HepG2 (cell line): Measurements from ENCODE around the gene TASP1. TPM values are rescaled to one million over a fixed set of nuclear protein-coding genes. Genes with fewer than 3 reads are reported as not detected.
A peak's percentile ranks its signal among the peaks of the same experiment; 100 is the strongest.

Experiments
- ATAC-seq: fragments of 200-7000 bp; cut with Tn5 transposase; 3 replicates; pipeline ENCODE4 v1.9.1; 2020; ENCODE audit warnings: mild to moderate bottlenecking, moderate library complexity
- BruUV-seq: library from RNA; stranded (reverse); fragments of 400-500 nt; replicated peaks from 2 replicates; lab custom pipeline; 2021; lab: Mats Ljungman, UMichigan
- CTCF ChIA-PET: fragments of 300-600 bp; formaldehyde crosslinking; extraction: SDS; loops from one replicate; lab custom pipeline; 2021; ENCODE audit warnings: low total read pairs, inconsistent platforms, low intra/inter-chr PET ratio; lab: Yijun Ruan, JAX
- POLR2A ChIA-PET: fragments of 350-600 bp; sonication (Branson Sonifier 250); formaldehyde crosslinking; loops from one replicate; lab custom pipeline; 2020; ENCODE audit warnings: antibody characterized with exemption, inconsistent platforms; lab: Yijun Ruan, JAX
- DNase-seq: peaks from one replicate; pipeline ENCODE4 v3.0.0-alpha.2; 2015; ENCODE audit warnings: low spot score
- FAIRE-seq: peaks from 3 replicates; lab custom pipeline; 2011; peaks lifted over from hg19 to GRCh38; lab: Jason Lieb, UNC
- H2AFZ ChIP-seq: one replicate; pipeline ENCODE4 v1.6.1; 2011; ENCODE audit warnings: low read length, inconsistent platforms
- H3K27ac ChIP-seq: fragments of 300-600 bp; 3 replicates; pipeline ENCODE4 v1.8.0; 2011; ENCODE audit warnings: mixed run types, mild to moderate bottlenecking, mixed read lengths, low read length, inconsistent platforms; ENCODE audit not compliant: insufficient read depth; ENCODE audit errors: extremely low read length
- H3K27me3 ChIP-seq, 2 experiments: fragments of 200-600 bp in 1 of 2; 2 replicates in 1 of 2; 3 replicates in 1 of 2; pipeline versions ENCODE4 v1.6.0 to v1.8.0; 2011; ENCODE audit warnings: low read length in 2 of 2, mild to moderate bottlenecking in 2 of 2, moderate library complexity in 2 of 2, inconsistent platforms in 1 of 2; ENCODE audit not compliant: insufficient read depth in 2 of 2, control insufficient read depth in 1 of 2
- H3K36me3 ChIP-seq, 2 experiments: fragments of 200-600 bp in 1 of 2; replicated peaks in 1 of 2; 2 replicates in 1 of 2; 3 replicates in 1 of 2; pipeline versions ENCODE4 v1.5.1 to v1.8.0; 2011; ENCODE audit warnings: low read length in 2 of 2, inconsistent platforms in 1 of 2; ENCODE audit not compliant: insufficient read depth in 2 of 2, control insufficient read depth in 1 of 2
- H3K4me1 ChIP-seq: 2 replicates; pipeline ENCODE4 v1.5.1; 2012; ENCODE audit warnings: low read length, inconsistent platforms; ENCODE audit not compliant: insufficient read depth
- H3K4me2 ChIP-seq: 2 replicates; pipeline ENCODE4 v1.6.0; 2011; ENCODE audit warnings: low read depth, low read length, inconsistent platforms
- H3K4me3 ChIP-seq, 3 experiments: fragments of 200-600 bp in 1 of 3; sonication (generic), shearing (Covaris generic) in 1 of 3; replicated peaks in 1 of 3; 2 replicates each; pipeline ENCODE4 v1.5.1; 2011 to 2016; ENCODE audit warnings: low read length in 3 of 3, inconsistent platforms in 2 of 3, low read depth in 2 of 3, mild to moderate bottlenecking in 2 of 3, control low read depth in 1 of 3, mixed read lengths in 1 of 3; ENCODE audit not compliant: insufficient read depth in 1 of 3
- H3K79me2 ChIP-seq: one replicate; pipeline ENCODE4 v1.6.1; 2011; ENCODE audit warnings: low read length, inconsistent platforms; ENCODE audit not compliant: insufficient read depth
- H3K9ac ChIP-seq: 2 replicates; pipeline ENCODE4 v1.6.0; 2011; ENCODE audit warnings: mild to moderate bottlenecking, low read depth, low read length, inconsistent platforms; ENCODE audit not compliant: insufficient read depth
- H3K9me3 ChIP-seq: 2 replicates; pipeline ENCODE4 v1.5.1; 2012; ENCODE audit warnings: mild to moderate bottlenecking, low read length
- H4K20me1 ChIP-seq: 2 replicates; pipeline ENCODE4 v1.6.0; 2011; ENCODE audit warnings: inconsistent platforms, mild to moderate bottlenecking, low read length, moderate library complexity; ENCODE audit not compliant: insufficient read depth
- CC2D1A ChIP-seq: sonication (generic); formaldehyde crosslinking; IDR thresholded peaks from 2 replicates; pipeline ENCODE4 v1.8.1; 2023; ENCODE audit warnings: mild to moderate bottlenecking, missing genetic modification reagents
- CTCF ChIP-seq: sonication (generic); formaldehyde crosslinking; IDR thresholded peaks from 2 replicates; pipeline ENCODE4 v1.5.0; 2020; ENCODE audit warnings: mild to moderate bottlenecking, missing genetic modification reagents, moderate library complexity
- FLYWCH1 ChIP-seq: sonication (generic); formaldehyde crosslinking; IDR thresholded peaks from 2 replicates; pipeline ENCODE4 v1.8.1; 2023; ENCODE audit warnings: mild to moderate bottlenecking, missing genetic modification reagents
- PAX8 ChIP-seq: sonication (generic); formaldehyde crosslinking; IDR thresholded peaks from 2 replicates; pipeline ENCODE4 v1.8.0; 2022; ENCODE audit warnings: mild to moderate bottlenecking, missing genetic modification reagents, borderline replicate concordance
- RAD21 ChIP-seq: fragments of 450-650 bp; formaldehyde crosslinking; IDR thresholded peaks from 2 replicates; pipeline ENCODE4 v1.5.0; 2020; ENCODE audit warnings: mild to moderate bottlenecking
- SCMH1 ChIP-seq: sonication (generic); formaldehyde crosslinking; IDR thresholded peaks from 2 replicates; pipeline ENCODE4 v1.9.0; 2021; ENCODE audit warnings: missing genetic modification reagents, mild to moderate bottlenecking, borderline replicate concordance
- SMC3 ChIP-seq: IDR thresholded peaks from 2 replicates; pipeline ENCODE4 v1.6.1; 2011; ENCODE audit warnings: low read length, improper control_type of control experiment
- STAG1 ChIP-seq: sonication (generic); formaldehyde crosslinking; IDR thresholded peaks from 2 replicates; pipeline ENCODE4 v1.4.0; 2020; ENCODE audit warnings: missing genetic modification reagents
- THAP11 ChIP-seq: IDR thresholded peaks from 2 replicates; pipeline ENCODE4 v1.6.1; 2016; ENCODE audit warnings: missing biosample characterization, missing genetic modification reagents
- ZBTB38 ChIP-seq: sonication (generic); formaldehyde crosslinking; IDR thresholded peaks from 2 replicates; pipeline ENCODE4 v1.5.1; 2020; ENCODE audit warnings: mild to moderate bottlenecking, missing genetic modification reagents
- ZNF235 ChIP-seq: sonication (generic); formaldehyde crosslinking; IDR thresholded peaks from 2 replicates; pipeline ENCODE4 v1.8.1; 2023; ENCODE audit warnings: mild to moderate bottlenecking, missing genetic modification reagents, borderline replicate concordance
- WGBS: methylation state at CpG from one replicate; pipeline ENCODE4 v1.1.6; 2017; ENCODE audit warnings: low lambda C conversion rate; 5-methylcytosine and 5-hydroxymethylcytosine counted together
- in situ Hi-C: cut with HindIII; loops from 2 replicates; pipeline ENCODE4 v1.10.0; 2017; ENCODE audit warnings: low pct_unique_long_range_greater_than_20kb; ENCODE audit not compliant: extremely low pct_ligation_motif_present
- intact Hi-C: fragments of 100-400 bp; cut with micrococcal nuclease; formaldehyde crosslinking; loops from one replicate; pipeline ENCODE4 v1.10.0; 2022; ENCODE audit not compliant: unreplicated experiment
- polyA plus RNA-seq, 8 experiments: library from polyadenylated mRNA; depleted of rRNA in 3 of 8; stranded (reverse) in 7 of 8; unstranded in 1 of 8; fragments of >200 nt; fragmentation: Illumina TruSeq in 4 of 8; extraction: Trizol in 4 of 8; gene quantifications; 2 replicates each; pipeline versions ENCODE4 v1.2.1 to v1.2.3, GENCODE V29; 2011 to 2016; ENCODE audit warnings: low read depth in 4 of 8, missing spikeins in 1 of 8, mixed read lengths in 1 of 8; ENCODE audit not compliant: insufficient read depth in 1 of 8
- total RNA-seq, 5 experiments: library from RNA; depleted of rRNA; stranded (reverse); fragments of >200 nt; fragmentation: Illumina TruSeq; extraction: Trizol; gene quantifications; 2 replicates each; pipeline ENCODE4 v1.2.3, GENCODE V29; 2016; ENCODE audit warnings: low read depth in 1 of 5

Gene TASP1
- total and polyA plus RNA-seq, 2 of the 13 experiments (the other 11 are each of a cell fraction or from before 2014, with no cell fraction given), result 10.0 to 25.2 TPM

GRCh38 chr20:13613917-13614316 is 24.8 kb downstream of the TASP1 start (continued):
- TF ChIP-seq ZNF235 (CRISPR knock-in tag) (no peak), SCMH1 (CRISPR knock-in tag) (no peak), THAP11 (CRISPR knock-in tag) (no peak), FLYWCH1 (CRISPR knock-in tag) (no peak)

GRCh38 chr20:13611611-13612125 is 27.1 kb downstream of the TASP1 start:
- ChIA-PET CTCF (no interaction called here), POLR2A (interaction anchor here (0.6 kb wide), 1 partner anchor 173 kb away, joined by 3 read pairs; the partner anchor contains the start of genes ESF1 and NDUFAF5)
- no peaks in the 10 kb centered on the region for H3K79me2 ChIP-seq
- ATAC-seq (no peak), FAIRE-seq (no peak), DNase-seq (no peak)
- no peak overlapping the region for H3K9ac ChIP-seq
- in situ Hi-C loops (no loop called here), intact Hi-C loops (no loop called here)
- H3K9me3 ChIP-seq, result no peaks in the 10 kb centered on the region
- no peak overlapping the region for H2AFZ ChIP-seq
- peaks cover 0 to 20% of the 10 kb centered on the region in 2 experiments; a peak in 3 of 5 replicates for H3K36me3 ChIP-seq
- H3K4me3 ChIP-seq, result no peak overlapping the region
- no TSS peak for BruUV-seq
- no peaks in the 10 kb centered on the region for H3K4me1 ChIP-seq
- no peaks in the 10 kb centered on the region for H4K20me1 ChIP-seq
- H3K27ac ChIP-seq, result no peak overlapping the region
- H3K27me3 ChIP-seq, result no peaks in the 10 kb centered on the region
- no peak for TF ChIP-seq PAX8
- WGBS, result 98% methylated on average over 2 of the region's 2 CpGs
- H3K4me2 ChIP-seq, result no peak overlapping the region

GRCh38 chr20:13610184-13610583 is 28.5 kb downstream of the TASP1 start:
- in situ Hi-C loops (no loop called here), intact Hi-C loops (loop anchor here (1.0 kb wide), 2 partner anchors 28 to 162 kb away; partner anchors contain the start of gene TASP1)
- ATAC-seq (peak; percentile 94), DNase-seq (peak; percentile 41), FAIRE-seq (no peak)
- Histone ChIP-seq H3K9me3 (no peaks in the 10 kb centered on the region), H3K9ac (no peak overlapping the region), H3K27ac (no peak overlapping the region), H3K4me1 (no peaks in the 10 kb centered on the region), H3K27me3 (no peaks in the 10 kb centered on the region), H3K4me2 (no peak overlapping the region), H2AFZ (no peak overlapping the region), H4K20me1 (no peaks in the 10 kb centered on the region), H3K4me3 (no peak overlapping the region), H3K79me2 (no peaks in the 10 kb centered on the region), H3K36me3 (peaks cover 2 to 12% of the 10 kb centered on the region in 2 experiments; a peak in 3 of 5 replicates)
- ChIA-PET CTCF (interaction anchor here (0.6 to 2.4 kb wide), 3 partner anchors 162 to 178 kb away, joined by 3 to 9 read pairs (median 3); no protein-coding TSS in a partner anchor), POLR2A (no interaction called here)
- 86% methylated on average over 2 of the region's 2 CpGs for WGBS
- no TSS peak for BruUV-seq
- TF ChIP-seq RAD21 (CRISPR knock-in tag) (0 out of 2 replicates have a peak, but pooled peaks have one; percentile 14), CTCF (CRISPR knock-in tag) (peak; percentile 64), ZBTB38 (CRISPR knock-in tag) (0 out of 2 replicates have a peak, but pooled peaks have one; percentile 42), CC2D1A (CRISPR knock-in tag) (no peak), STAG1 (CRISPR knock-in tag) (peak; percentile 77), SMC3 (peak; percentile 61)
